Measurements from ENCODE around the gene EFNA5. TPM values are rescaled to one million over a fixed set of nuclear protein-coding genes. Genes with fewer than 3 reads are reported as not detected.

The EFNA5 gene
- total and polyA plus RNA-seq, 2 of the 8 experiments (the other 6 are each of a cell fraction or from before 2014, with no cell fraction given): 9.6 to 21.8 TPM

- H2AK5ac ChIP-seq (ENCODE audit: low read depth, low read length): no peak overlapping the region
- H4K20me1 ChIP-seq (replicated peaks in 1 of 2; ENCODE audit: control insufficient read depth in 1 of 2, insufficient read depth in 2 of 2, low read length in 2 of 2): no peaks in the 10 kb centered on the region
- H4K91ac ChIP-seq (replicated peaks; ENCODE audit: insufficient read length, low read length): no peak overlapping the region
- H3K4me3 ChIP-seq (ENCODE audit: extremely low read depth in 1 of 4, insufficient read depth in 2 of 4, low read depth in 3 of 4, low read length in 4 of 4): no peak overlapping the region
- peaks cover 0 to 4% of the 10 kb centered on the region in 2 experiments; a peak in 2 of 4 replicates for H3K79me2 ChIP-seq (ENCODE audit: control insufficient read depth in 1 of 2, insufficient read depth in 2 of 2, low read length in 2 of 2)
- FAIRE-seq: peak; percentile 81
- H3K9ac ChIP-seq (replicated peaks in 1 of 4; ENCODE audit: extremely low read depth in 1 of 4, low read depth in 3 of 4, low read length in 3 of 4): no peak overlapping the region
- no peak overlapping the region for H2AFZ ChIP-seq (ENCODE audit: low read length)
- no peaks in the 10 kb centered on the region for H3K79me1 ChIP-seq (ENCODE audit: low read depth, low read length)
- no peak overlapping the region for H3K4ac ChIP-seq (replicated peaks; ENCODE audit: insufficient read length, low read depth, low read length)
- POLR2A ChIA-PET (ENCODE audit: partially characterized antibody): no interaction called here
- no peak overlapping the region for H3K14ac ChIP-seq (ENCODE audit: insufficient read length)
- no peak overlapping the region for H2BK5ac ChIP-seq (ENCODE audit: low read depth, low read length)
- 70% methylated on average over 4 of the region's 4 CpGs; no CpG with 5 or more reads in 1 of the 2 experiments for WGBS, 2 experiments (ENCODE audit: extremely low coverage in 1 of 2, insufficient coverage in 1 of 2, insufficient read length in 1 of 2, insufficient replicate concordance in 2 of 2, low coverage in 1 of 2, low lambda C conversion rate in 2 of 2, missing lambda C conversion rate in 1 of 2)
- no peak overlapping the region for H2BK12ac ChIP-seq (ENCODE audit: low read depth, low read length)
- no peaks in the 10 kb centered on the region for H3K27me3 ChIP-seq (replicated peaks in 1 of 4; ENCODE audit: control insufficient read depth in 3 of 4, extremely low read depth in 1 of 4, insufficient read depth in 3 of 4, low read length in 3 of 4)
- no peaks in the 10 kb centered on the region for H3K23me2 ChIP-seq (ENCODE audit: low read depth, low read length)
- H3K36me3 ChIP-seq (ENCODE audit: control insufficient read depth in 2 of 4, insufficient read depth in 4 of 4, low read length in 3 of 4): no peaks in the 10 kb centered on the region
- H3K9me3 ChIP-seq (ENCODE audit: insufficient read depth in 2 of 2, low read depth in 1 of 2, low read length in 1 of 2): no peaks in the 10 kb centered on the region
- peaks cover 0 to 16% (median 6%) of the 10 kb centered on the region in 4 experiments; a peak in 4 of 7 replicates for H3K4me1 ChIP-seq (replicated peaks in 1 of 4; ENCODE audit: control insufficient read depth in 3 of 4, insufficient read depth in 4 of 4, low read length in 3 of 4)
- no peak overlapping the region for H4K8ac ChIP-seq (ENCODE audit: extremely low read depth, insufficient read depth, low read length)
- no peak overlapping the region for H2BK15ac ChIP-seq (ENCODE audit: low read length)
- peak; percentile 16; the same call in 1 of the 2 replicates for TF ChIP-seq MAFK (IDR thresholded peaks at IDR 0.05; ENCODE audit: low read depth, low read length)
- no peak for TF ChIP-seq CBX8 (IDR thresholded peaks at IDR 0.05; ENCODE audit: borderline replicate concordance, low read depth, low read length)
- peak overlapping the region; percentile 77 for H4K5ac ChIP-seq (ENCODE audit: insufficient read length, low read depth, low read length)
- H3K18ac ChIP-seq (ENCODE audit: extremely low read depth, low read length): no peak overlapping the region; the same call in 1 of the 2 replicates
- no peak overlapping the region for H3K56ac ChIP-seq (replicated peaks; ENCODE audit: insufficient read length, low read depth, low read length)
- no peak for DNase-seq (ENCODE audit: low read depth in 1 of 2, low spot score in 2 of 2)
- no peak overlapping the region for H3K27ac ChIP-seq (ENCODE audit: low read depth, low read length)
- no peak overlapping the region for H3K4me2 ChIP-seq (ENCODE audit: insufficient read depth in 1 of 2, low read depth in 2 of 2, low read length in 2 of 2)
- CTCF ChIA-PET (ENCODE audit: partially characterized antibody): interaction anchor here (2.3 kb wide), 1 partner anchor 13 kb away, joined by 18 read pairs; no protein-coding TSS in a partner anchor
- no peak overlapping the region for H2BK20ac ChIP-seq (ENCODE audit: low read length)
- no peak overlapping the region for H3K23ac ChIP-seq (ENCODE audit: insufficient read length)
- no peak overlapping the region for H2BK120ac ChIP-seq (replicated peaks; ENCODE audit: low read depth, low read length)
Measured at GRCh38 chr5:107558823-107559375, 111.8 kb downstream of the EFNA5 start.

All from H1 (cell line).